ENCODE measurements around the gene KTN1.

The KTN1 gene, protein sequence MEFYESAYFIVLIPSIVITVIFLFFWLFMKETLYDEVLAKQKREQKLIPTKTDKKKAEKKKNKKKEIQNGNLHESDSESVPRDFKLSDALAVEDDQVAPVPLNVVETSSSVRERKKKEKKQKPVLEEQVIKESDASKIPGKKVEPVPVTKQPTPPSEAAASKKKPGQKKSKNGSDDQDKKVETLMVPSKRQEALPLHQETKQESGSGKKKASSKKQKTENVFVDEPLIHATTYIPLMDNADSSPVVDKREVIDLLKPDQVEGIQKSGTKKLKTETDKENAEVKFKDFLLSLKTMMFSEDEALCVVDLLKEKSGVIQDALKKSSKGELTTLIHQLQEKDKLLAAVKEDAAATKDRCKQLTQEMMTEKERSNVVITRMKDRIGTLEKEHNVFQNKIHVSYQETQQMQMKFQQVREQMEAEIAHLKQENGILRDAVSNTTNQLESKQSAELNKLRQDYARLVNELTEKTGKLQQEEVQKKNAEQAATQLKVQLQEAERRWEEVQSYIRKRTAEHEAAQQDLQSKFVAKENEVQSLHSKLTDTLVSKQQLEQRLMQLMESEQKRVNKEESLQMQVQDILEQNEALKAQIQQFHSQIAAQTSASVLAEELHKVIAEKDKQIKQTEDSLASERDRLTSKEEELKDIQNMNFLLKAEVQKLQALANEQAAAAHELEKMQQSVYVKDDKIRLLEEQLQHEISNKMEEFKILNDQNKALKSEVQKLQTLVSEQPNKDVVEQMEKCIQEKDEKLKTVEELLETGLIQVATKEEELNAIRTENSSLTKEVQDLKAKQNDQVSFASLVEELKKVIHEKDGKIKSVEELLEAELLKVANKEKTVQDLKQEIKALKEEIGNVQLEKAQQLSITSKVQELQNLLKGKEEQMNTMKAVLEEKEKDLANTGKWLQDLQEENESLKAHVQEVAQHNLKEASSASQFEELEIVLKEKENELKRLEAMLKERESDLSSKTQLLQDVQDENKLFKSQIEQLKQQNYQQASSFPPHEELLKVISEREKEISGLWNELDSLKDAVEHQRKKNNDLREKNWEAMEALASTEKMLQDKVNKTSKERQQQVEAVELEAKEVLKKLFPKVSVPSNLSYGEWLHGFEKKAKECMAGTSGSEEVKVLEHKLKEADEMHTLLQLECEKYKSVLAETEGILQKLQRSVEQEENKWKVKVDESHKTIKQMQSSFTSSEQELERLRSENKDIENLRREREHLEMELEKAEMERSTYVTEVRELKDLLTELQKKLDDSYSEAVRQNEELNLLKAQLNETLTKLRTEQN (N-terminal part only)

DNA sequence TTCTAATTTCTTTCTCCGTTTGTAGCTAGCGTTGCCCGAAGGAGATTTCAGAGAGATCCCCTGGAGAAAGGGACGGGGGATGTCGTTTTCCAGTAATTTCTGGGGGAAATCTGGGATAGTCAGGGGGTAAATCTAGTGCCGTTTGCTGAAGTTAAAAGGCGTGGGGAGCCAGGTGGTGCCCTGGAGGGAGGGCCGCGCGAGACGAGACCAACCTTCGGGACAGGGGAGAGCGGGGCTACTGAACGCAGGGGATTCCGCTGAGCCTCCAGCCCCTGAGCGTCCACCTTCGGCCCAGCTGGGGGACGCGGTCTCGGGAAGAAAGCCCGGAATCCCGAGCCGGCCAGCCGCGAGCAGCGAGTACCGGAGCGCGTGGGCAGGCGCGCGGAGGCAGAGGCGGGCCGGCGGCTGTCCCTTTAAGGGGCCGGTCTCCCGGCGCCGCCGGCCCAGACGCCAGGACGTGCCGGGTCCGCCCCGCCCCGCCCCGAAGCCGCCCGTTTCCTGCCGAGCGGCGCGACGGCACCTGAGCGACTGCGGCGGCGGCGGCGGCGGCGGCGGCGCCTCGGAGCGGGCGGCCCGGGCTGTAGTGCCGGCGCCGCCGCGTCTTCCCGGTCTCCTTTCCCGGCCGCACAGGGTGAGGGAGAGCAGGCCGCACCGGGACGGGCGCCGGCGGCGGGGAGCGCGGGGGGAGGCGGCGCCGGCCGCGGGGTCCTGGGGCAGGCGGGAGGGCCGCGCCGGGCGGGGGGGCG lies at the start of gene KTN1:
Gene KTN1, plus strand, starts transcription at position 484 of the 746 bp plus-strand sequence. CDS start 31,842 bp downstream, outside the sequence.
- DNase-seq (ENCODE audit: low read depth): no peak
- TF ChIP-seq, protein P1, sequence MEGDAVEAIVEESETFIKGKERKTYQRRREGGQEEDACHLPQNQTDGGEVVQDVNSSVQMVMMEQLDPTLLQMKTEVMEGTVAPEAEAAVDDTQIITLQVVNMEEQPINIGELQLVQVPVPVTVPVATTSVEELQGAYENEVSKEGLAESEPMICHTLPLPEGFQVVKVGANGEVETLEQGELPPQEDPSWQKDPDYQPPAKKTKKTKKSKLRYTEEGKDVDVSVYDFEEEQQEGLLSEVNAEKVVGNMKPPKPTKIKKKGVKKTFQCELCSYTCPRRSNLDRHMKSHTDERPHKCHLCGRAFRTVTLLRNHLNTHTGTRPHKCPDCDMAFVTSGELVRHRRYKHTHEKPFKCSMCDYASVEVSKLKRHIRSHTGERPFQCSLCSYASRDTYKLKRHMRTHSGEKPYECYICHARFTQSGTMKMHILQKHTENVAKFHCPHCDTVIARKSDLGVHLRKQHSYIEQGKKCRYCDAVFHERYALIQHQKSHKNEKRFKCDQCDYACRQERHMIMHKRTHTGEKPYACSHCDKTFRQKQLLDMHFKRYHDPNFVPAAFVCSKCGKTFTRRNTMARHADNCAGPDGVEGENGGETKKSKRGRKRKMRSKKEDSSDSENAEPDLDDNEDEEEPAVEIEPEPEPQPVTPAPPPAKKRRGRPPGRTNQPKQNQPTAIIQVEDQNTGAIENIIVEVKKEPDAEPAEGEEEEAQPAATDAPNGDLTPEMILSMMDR (IDR thresholded peaks at IDR 0.05; ENCODE audit: control insufficient read depth, insufficient read depth, low read depth, low read length, missing control alignments): no peak

GRCh38 chr14:55530464-55530863 lies 49.5 kb upstream of the KTN1 start:
- TF ChIP-seq, protein P1 (IDR thresholded peaks at IDR 0.05; ENCODE audit: control insufficient read depth, insufficient read depth, low read depth, low read length, missing control alignments): no peak
- H3K4me3 ChIP-seq (ENCODE audit: control insufficient read depth, low read depth, low read length): no peak overlapping the region
- DNase-seq (ENCODE audit: low read depth): no peak

More for the DNA sequence above, at the start of gene KTN1:
- H3K4me3 ChIP-seq (ENCODE audit: control insufficient read depth, low read depth, low read length): peak within 1 kb of the TSS; percentile 81

DNA sequence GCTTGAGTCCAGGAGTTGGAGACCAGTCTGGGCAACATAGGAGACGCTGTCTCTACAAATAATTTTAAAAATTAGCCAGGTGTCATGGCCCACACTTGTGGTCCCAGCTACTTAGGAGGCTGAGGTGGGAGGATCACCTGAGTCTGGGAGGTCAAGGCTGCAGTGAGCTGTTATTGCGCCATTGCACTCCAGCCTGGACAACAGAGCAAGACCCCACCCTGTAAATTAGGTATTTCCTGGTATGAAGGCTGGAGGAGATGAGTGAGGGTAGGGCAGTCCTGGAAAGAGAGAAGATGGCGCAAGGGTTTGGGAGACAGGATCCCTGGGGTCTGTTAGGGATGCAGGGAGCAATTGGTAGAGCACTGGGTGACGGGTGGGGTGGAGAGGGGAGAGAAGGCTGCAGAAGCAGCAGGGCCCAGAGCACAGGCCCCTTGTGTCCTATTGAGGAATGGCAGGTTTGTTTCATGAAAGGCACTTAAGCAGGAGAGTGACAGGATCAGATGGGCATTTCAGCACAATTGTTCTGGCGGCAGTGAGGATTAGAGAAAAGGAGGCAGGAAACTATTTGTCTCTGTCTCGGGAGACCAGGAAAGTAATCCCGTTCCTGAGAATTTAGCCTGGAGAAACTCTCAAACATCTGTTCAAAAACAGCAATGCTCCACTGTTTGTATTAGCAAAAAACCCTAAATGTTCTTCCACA lies 47.2 kb upstream of the KTN1 start:
- H3K4me3 ChIP-seq (ENCODE audit: control insufficient read depth, low read depth, low read length): no peak overlapping the region
- TF ChIP-seq, protein P1 (IDR thresholded peaks at IDR 0.05; ENCODE audit: control insufficient read depth, insufficient read depth, low read depth, low read length, missing control alignments): peak; percentile 5
- DNase-seq (ENCODE audit: low read depth): no peak

GRCh38 chr14:55533960-55534359 lies 46.0 kb upstream of the KTN1 start:
- H3K4me3 ChIP-seq (ENCODE audit: control insufficient read depth, low read depth, low read length): no peak overlapping the region
- TF ChIP-seq, protein P1 (IDR thresholded peaks at IDR 0.05; ENCODE audit: control insufficient read depth, insufficient read depth, low read depth, low read length, missing control alignments): no peak
- no peak for DNase-seq (ENCODE audit: low read depth)

GRCh38 chr14:55535516-55536203 lies 44.3 kb upstream of the KTN1 start:
- no peak for DNase-seq (ENCODE audit: low read depth)
- TF ChIP-seq, protein P1 (IDR thresholded peaks at IDR 0.05; ENCODE audit: control insufficient read depth, insufficient read depth, low read depth, low read length, missing control alignments): no peak

More at GRCh38 chr14:55535516-55536203, 44.3 kb upstream of the KTN1 start:
- H3K4me3 ChIP-seq (ENCODE audit: control insufficient read depth, low read depth, low read length): no peak overlapping the region
